GM12891 (cell line): ENCODE measurements around the gene PDE10A.

Source experiments
- PAX5 ChIP-seq: IDR thresholded peaks from 2 replicates; pipeline ENCODE4 v1.6.1; 2011; ENCODE audit warnings: low read length, moderate library complexity, mild to moderate bottlenecking; ENCODE audit not compliant: insufficient read depth, severe bottlenecking
- POLR2A ChIP-seq: IDR thresholded peaks from 2 replicates; pipeline ENCODE4 v1.6.1; 2011; ENCODE audit warnings: low read depth, low read length, control low read depth
- POLR2AphosphoS5 ChIP-seq: IDR thresholded peaks from 2 replicates; pipeline ENCODE4 v1.6.1; 2011; ENCODE audit warnings: low read depth, low read length, control low read depth
- POU2F2 ChIP-seq: IDR thresholded peaks from 2 replicates; pipeline ENCODE4 v1.6.1; 2011; ENCODE audit warnings: low read depth, mild to moderate bottlenecking, control low read depth, low read length, moderate library complexity
- SPI1 ChIP-seq: IDR thresholded peaks from 2 replicates; pipeline ENCODE4 v1.6.1; 2011; ENCODE audit warnings: low read depth, low read length, control low read depth
- TAF1 ChIP-seq: IDR thresholded peaks from 2 replicates; pipeline ENCODE4 v1.6.1; 2011; ENCODE audit warnings: low read depth, low read length, control low read depth

GRCh38 chr6:165695722-165696515 lies 32.9 kb upstream of the PDE10A start:
- TF ChIP-seq POLR2A (no peak), POLR2AphosphoS5 (no peak), TAF1 (no peak), POU2F2 (no peak), SPI1 (no peak), PAX5 (no peak)
